Mesenchymal stem cell (in vitro differentiated cells and primary cell): ENCODE measurements around the gene MAPKAPK3.

ENCODE experiments used
- DNase-seq: peaks from one replicate; pipeline ENCODE4 v3.0.0-alpha.2; 2013
- H2AFZ ChIP-seq: one replicate; pipeline ENCODE4 v1.6.1; 2013; ENCODE audit warnings: low read depth, mild to moderate bottlenecking, control low read depth, inconsistent platforms, low read length, moderate library complexity
- H2AK5ac ChIP-seq: 2 replicates; pipeline ENCODE4 v1.6.1; 2013; ENCODE audit warnings: low read length, moderate library complexity, mild to moderate bottlenecking, inconsistent platforms; ENCODE audit not compliant: severe bottlenecking
- H2BK120ac ChIP-seq: one replicate; pipeline ENCODE4 v1.6.1; 2013; ENCODE audit warnings: low read depth, mild to moderate bottlenecking, inconsistent platforms, low read length, moderate library complexity
- H2BK12ac ChIP-seq, 2 experiments: one replicate each; pipeline ENCODE4 v1.6.1; 2013; ENCODE audit warnings: inconsistent platforms in 2 of 2, low read length in 2 of 2, mild to moderate bottlenecking in 2 of 2, moderate library complexity in 2 of 2, control low read depth in 1 of 2
- H2BK15ac ChIP-seq: one replicate; pipeline ENCODE4 v1.6.1; 2013; ENCODE audit warnings: mild to moderate bottlenecking, low read depth, inconsistent platforms; ENCODE audit not compliant: poor library complexity, severe bottlenecking
- H2BK5ac ChIP-seq: 2 replicates; pipeline ENCODE4 v1.6.1; 2013; ENCODE audit warnings: low read depth, mild to moderate bottlenecking, low read length, control low read depth, inconsistent platforms; ENCODE audit not compliant: poor library complexity, severe bottlenecking
- H3K14ac ChIP-seq, 2 experiments: one replicate each; pipeline ENCODE4 v1.6.1; 2013; ENCODE audit warnings: inconsistent platforms in 2 of 2, low read length in 2 of 2, control low read depth in 1 of 2, mild to moderate bottlenecking in 1 of 2, moderate library complexity in 1 of 2
- H3K18ac ChIP-seq, 2 experiments: one replicate each; pipeline ENCODE4 v1.6.1; 2013; ENCODE audit warnings: inconsistent platforms in 2 of 2, low read length in 2 of 2, control low read depth in 1 of 2, low read depth in 1 of 2, mild to moderate bottlenecking in 1 of 2
- H3K23ac ChIP-seq, 2 experiments: one replicate each; pipeline ENCODE4 v1.6.1; 2013; ENCODE audit warnings: inconsistent platforms in 2 of 2, low read length in 2 of 2, mild to moderate bottlenecking in 2 of 2, moderate library complexity in 2 of 2, control low read depth in 1 of 2
- H3K27ac ChIP-seq: 2 replicates; pipeline ENCODE4 v1.5.1; 2013; ENCODE audit warnings: mild to moderate bottlenecking, moderate library complexity, low read length, control low read depth, inconsistent platforms; ENCODE audit not compliant: poor library complexity, severe bottlenecking
- H3K27me3 ChIP-seq, 2 experiments: 2 replicates each; pipeline versions ENCODE4 v1.6.1 to v1.7.0; 2013; ENCODE audit warnings: low read length in 2 of 2, mild to moderate bottlenecking in 2 of 2, moderate library complexity in 2 of 2, control low read depth in 1 of 2, inconsistent platforms in 1 of 2; ENCODE audit not compliant: control insufficient read depth in 1 of 2, insufficient read depth in 1 of 2
- H3K36me3 ChIP-seq, 2 experiments: 2 replicates each; pipeline versions ENCODE4 v1.6.1 to v1.7.0; 2013; ENCODE audit warnings: low read length in 2 of 2, control low read depth in 1 of 2, inconsistent platforms in 1 of 2, low read depth in 1 of 2, mild to moderate bottlenecking in 1 of 2; ENCODE audit not compliant: insufficient read depth in 2 of 2, control insufficient read depth in 1 of 2
- H3K4ac ChIP-seq, 2 experiments: one replicate each; pipeline ENCODE4 v1.6.1; 2013; ENCODE audit warnings: inconsistent platforms in 2 of 2, low read length in 2 of 2, mild to moderate bottlenecking in 2 of 2, moderate library complexity in 2 of 2, control low read depth in 1 of 2, low read depth in 1 of 2
- H3K4me1 ChIP-seq: 2 replicates; pipeline ENCODE4 v1.6.1; 2013; ENCODE audit warnings: low read depth, low read length, control low read depth; ENCODE audit not compliant: control insufficient read depth, insufficient read depth
- H3K4me2 ChIP-seq: 2 replicates; pipeline ENCODE4 v1.6.1; 2013; ENCODE audit warnings: low read length, mild to moderate bottlenecking, inconsistent platforms; ENCODE audit not compliant: poor library complexity, severe bottlenecking
- H3K4me3 ChIP-seq, 2 experiments: 2 replicates each; pipeline versions ENCODE4 v1.5.1 to v1.7.0; 2013; ENCODE audit warnings: low read length in 2 of 2, mild to moderate bottlenecking in 2 of 2, control low read depth in 1 of 2, low read depth in 1 of 2; ENCODE audit not compliant: insufficient read depth in 1 of 2
- H3K79me1 ChIP-seq: replicated peaks from 2 replicates; pipeline ENCODE4 v1.6.1; 2013; ENCODE audit warnings: mild to moderate bottlenecking, control low read depth, low read length, inconsistent platforms; ENCODE audit not compliant: poor library complexity, severe bottlenecking
- H3K9ac ChIP-seq: 2 replicates; pipeline ENCODE4 v1.7.0; 2013; ENCODE audit warnings: mild to moderate bottlenecking, low read length, moderate library complexity
- H3K9me3 ChIP-seq: 2 replicates; pipeline ENCODE4 v1.7.0; 2013; ENCODE audit warnings: mild to moderate bottlenecking, low read length; ENCODE audit not compliant: control insufficient read depth
- H4K8ac ChIP-seq: one replicate; pipeline ENCODE4 v1.6.1; 2013; ENCODE audit warnings: inconsistent platforms, mild to moderate bottlenecking, low read length, moderate library complexity
- H4K91ac ChIP-seq: one replicate; pipeline ENCODE4 v1.6.1; 2013; ENCODE audit warnings: mild to moderate bottlenecking, low read length, inconsistent platforms
- WGBS: methylation state at CpG from one replicate; pipeline ENCODE4 v1.1.7; 2013; ENCODE audit warnings: mixed read lengths; 5-methylcytosine and 5-hydroxymethylcytosine counted together

MAPKAPK3 gene

DNA sequence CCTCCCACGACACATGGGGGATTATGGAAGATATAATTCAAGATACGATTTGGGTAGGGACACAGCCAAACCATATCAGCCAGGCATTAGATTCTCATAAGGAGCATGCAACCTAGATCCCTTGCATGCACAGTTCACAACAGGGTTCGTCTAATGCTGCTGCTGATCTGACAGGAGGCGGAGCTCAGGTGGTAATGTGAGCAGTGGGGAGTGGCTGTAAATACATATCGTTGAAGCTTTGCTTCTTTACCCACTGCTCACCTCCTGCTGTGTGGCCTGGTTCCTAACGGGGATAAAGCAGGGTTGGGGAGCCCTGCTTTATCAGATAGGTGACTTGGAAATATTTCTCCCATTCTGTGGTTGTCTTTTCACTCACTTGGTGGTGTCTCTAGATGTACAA, 72.6 kb downstream of the MAPKAPK3 start:
- H4K91ac ChIP-seq: no peak overlapping the region

DNA sequence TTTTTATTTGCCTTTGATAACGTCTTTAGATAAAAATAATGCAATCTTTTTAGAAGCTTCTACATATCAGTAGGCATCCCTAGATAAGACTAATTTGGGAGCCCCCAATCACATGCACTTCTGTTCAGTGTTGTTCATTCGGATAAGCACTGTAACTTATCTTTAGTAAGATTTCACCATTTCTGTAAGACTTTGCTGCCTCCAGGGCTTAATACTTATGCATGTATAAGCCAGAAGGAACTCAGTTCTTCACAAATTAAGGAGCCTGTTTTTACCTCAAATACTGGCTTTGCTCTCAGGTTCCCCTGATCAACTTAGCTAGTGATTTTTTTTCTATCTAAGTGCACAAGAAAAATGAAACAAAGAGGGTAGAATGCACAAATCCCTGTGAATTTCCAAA, 78.1 kb downstream of the MAPKAPK3 start:
- Histone ChIP-seq H2BK120ac (no peak overlapping the region), H2BK5ac (no peak overlapping the region), H2BK12ac (no peak overlapping the region), H2AFZ (no peak overlapping the region), H3K23ac (no peak overlapping the region), H2AK5ac (no peak overlapping the region), H3K4me2 (no peak overlapping the region), H3K18ac (no peak overlapping the region), H3K4ac (no peak overlapping the region), H3K9ac (no peak overlapping the region), H3K4me1 (no peaks in the 10 kb centered on the region), H3K79me1 (no peaks in the 10 kb centered on the region), H3K27me3 (no peaks in the 10 kb centered on the region), H3K9me3 (no peaks in the 10 kb centered on the region), H3K36me3 (no peaks in the 10 kb centered on the region), H3K4me3 (no peak overlapping the region), H3K14ac (no peak overlapping the region), H4K91ac (no peak overlapping the region), H3K27ac (no peak overlapping the region), H2BK15ac (no peak overlapping the region), H4K8ac (no peak overlapping the region)
- no peak for DNase-seq
- WGBS: 94% methylated on average over 1 of the region's 2 CpGs

More for the DNA sequence above, 72.6 kb downstream of the MAPKAPK3 start:
- Histone ChIP-seq H2BK15ac (no peak overlapping the region), H4K8ac (no peak overlapping the region), H3K18ac (no peak overlapping the region), H3K9me3 (no peaks in the 10 kb centered on the region), H3K14ac (no peak overlapping the region), H3K4me1 (no peaks in the 10 kb centered on the region), H3K4me2 (no peak overlapping the region), H3K36me3 (no peaks in the 10 kb centered on the region), H2BK12ac (no peak overlapping the region), H2BK5ac (no peak overlapping the region), H2BK120ac (no peak overlapping the region), H2AFZ (no peak overlapping the region), H3K79me1 (no peaks in the 10 kb centered on the region), H3K27ac (no peak overlapping the region), H3K23ac (no peak overlapping the region), H3K27me3 (no peaks in the 10 kb centered on the region), H3K4ac (no peak overlapping the region), H2AK5ac (no peak overlapping the region), H3K4me3 (no peak overlapping the region), H3K9ac (no peak overlapping the region)
- DNase-seq: no peak
- WGBS: 39% methylated on average over 3 of the region's 6 CpGs

- Histone ChIP-seq H3K36me3 (no peaks in the 10 kb centered on the region), H4K91ac (no peak overlapping the region), H3K4ac (no peak overlapping the region), H2BK5ac (no peak overlapping the region), H3K23ac (no peak overlapping the region), H2BK120ac (no peak overlapping the region), H3K4me2 (no peak overlapping the region), H2BK12ac (no peak overlapping the region), H3K27me3 (no peaks in the 10 kb centered on the region), H3K9ac (no peak overlapping the region), H2AK5ac (no peak overlapping the region), H2BK15ac (no peak overlapping the region), H3K9me3 (peaks cover 5% of the 10 kb centered on the region), H2AFZ (no peak overlapping the region), H3K4me1 (no peaks in the 10 kb centered on the region), H3K4me3 (no peak overlapping the region), H3K79me1 (no peaks in the 10 kb centered on the region), H3K27ac (no peak overlapping the region), H3K14ac (no peak overlapping the region), H3K18ac (no peak overlapping the region), H4K8ac (no peak overlapping the region)
- 76% methylated on average over 3 of the region's 3 CpGs for WGBS
- no peak for DNase-seq
Observed at GRCh38 chr3:50696276-50696675, 79.3 kb downstream of the MAPKAPK3 start.

- no peaks in the 10 kb centered on the region for H3K36me3 ChIP-seq
- H2BK15ac ChIP-seq: no peak overlapping the region
- no CpG with 5 or more reads among the region's 2 CpGs for WGBS
Observed at GRCh38 chr3:50698269-50698668, 81.3 kb downstream of the MAPKAPK3 start.

More at GRCh38 chr3:50698269-50698668, 81.3 kb downstream of the MAPKAPK3 start:
- Histone ChIP-seq H3K18ac (no peak overlapping the region), H4K8ac (no peak overlapping the region), H3K23ac (no peak overlapping the region), H2AK5ac (no peak overlapping the region), H3K27me3 (no peaks in the 10 kb centered on the region), H3K14ac (no peak overlapping the region), H3K9ac (no peak overlapping the region), H3K27ac (no peak overlapping the region), H3K79me1 (no peaks in the 10 kb centered on the region), H3K9me3 (peaks cover 8% of the 10 kb centered on the region), H2AFZ (no peak overlapping the region), H3K4me2 (no peak overlapping the region), H3K4ac (no peak overlapping the region), H2BK5ac (no peak overlapping the region), H3K4me1 (no peaks in the 10 kb centered on the region), H4K91ac (no peak overlapping the region), H2BK12ac (no peak overlapping the region), H2BK120ac (no peak overlapping the region), H3K4me3 (no peak overlapping the region)
- no peak for DNase-seq
